Measurements from ENCODE around the gene ATP8A1.
A peak's percentile ranks its signal among the peaks of the same experiment; 100 is the strongest.

Gene ATP8A1

DNA sequence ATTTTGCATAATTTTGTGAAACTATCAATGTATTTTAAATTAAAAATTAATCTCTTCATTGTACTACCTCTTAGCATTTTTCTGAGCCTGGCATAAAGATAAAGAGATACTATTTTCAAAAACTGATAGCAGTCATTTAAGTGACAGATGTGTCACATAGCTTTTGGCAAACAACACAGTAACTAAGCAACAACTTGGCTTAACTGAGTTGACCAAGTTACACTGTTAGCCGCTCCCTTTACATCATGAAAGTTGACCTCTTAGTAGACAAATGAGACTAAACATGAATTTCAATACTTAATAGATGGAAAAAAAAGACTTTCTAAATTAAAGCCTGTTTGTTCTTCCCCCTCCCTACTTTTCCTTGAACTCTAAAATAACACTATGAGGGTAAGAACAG is 62.0 kb downstream of the ATP8A1 start:
- Histone ChIP-seq H3K27me3 (no peaks in the 10 kb centered on the region), H3K9ac (no peak overlapping the region), H3K4me2 (no peak overlapping the region), H3K9me3 (replicated peaks in 1 of 11) (no peaks in the 10 kb centered on the region), H3K4me3 (no peak overlapping the region), H3K36me3 (peaks cover 0 to 18% (median 0%) of the 10 kb centered on the region in 11 experiments; a peak in 4 of 22 replicates), H3K27ac (no peak overlapping the region), H4K20me1 (no peaks in the 10 kb centered on the region), H3K4me1 (no peaks in the 10 kb centered on the region)
- TF ChIP-seq Cebpa-rat (IDR thresholded peaks at IDR 0.05) = no peak

DNA sequence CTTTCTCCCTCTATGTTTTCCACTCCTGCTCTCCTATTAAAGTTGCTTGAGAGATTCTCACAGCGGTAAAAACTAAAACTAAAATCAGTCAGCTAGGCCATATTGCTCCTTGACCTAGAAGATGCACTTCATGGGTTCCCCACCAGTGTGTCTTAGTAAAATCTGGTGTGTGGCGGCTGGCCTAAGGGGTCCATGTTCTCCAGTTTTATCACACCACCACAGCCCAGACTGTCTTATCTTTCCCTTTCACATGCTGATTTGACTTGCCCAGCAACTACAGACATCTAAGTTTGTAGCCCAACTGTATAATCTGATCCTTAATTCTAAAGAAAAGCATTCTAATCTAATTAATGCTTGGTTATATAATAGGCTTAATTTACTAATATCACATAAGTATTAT is 68.0 kb downstream of the ATP8A1 start:
- Histone ChIP-seq H3K36me3 (peaks cover 0 to 40% (median 28%) of the 10 kb centered on the region in 11 experiments; a peak in 15 of 22 replicates), H3K9me3 (replicated peaks in 1 of 11) (no peaks in the 10 kb centered on the region), H3K4me3 (no peak overlapping the region), H3K27ac (no peak overlapping the region), H3K9ac (no peak overlapping the region), H3K4me2 (no peak overlapping the region), H3K4me1 (no peaks in the 10 kb centered on the region), H4K20me1 (no peaks in the 10 kb centered on the region), H3K27me3 (no peaks in the 10 kb centered on the region)
- no peak for TF ChIP-seq Cebpa-rat (IDR thresholded peaks at IDR 0.05)

DNA sequence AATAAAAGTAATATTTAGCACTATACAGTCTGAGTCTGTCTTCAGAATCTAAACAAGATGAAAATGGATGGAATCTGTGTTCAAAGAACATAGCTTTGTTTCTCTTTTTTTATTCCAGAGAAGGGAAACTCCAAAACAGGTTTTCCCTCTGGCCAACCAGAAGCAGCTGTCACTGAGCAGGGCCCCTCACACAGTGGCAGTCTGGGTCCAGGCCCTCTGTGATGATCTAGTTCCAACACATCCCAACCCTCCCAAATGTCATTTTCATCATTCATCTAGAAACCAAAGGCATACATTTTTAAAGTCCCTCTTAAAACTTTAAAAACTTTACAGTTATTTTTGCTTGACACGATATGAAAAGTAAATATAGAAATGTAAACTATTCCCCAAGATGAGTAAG is 70.1 kb downstream of the ATP8A1 start:
- Histone ChIP-seq H3K9me3 (replicated peaks in 1 of 11) (no peaks in the 10 kb centered on the region), H3K9ac (no peak overlapping the region), H4K20me1 (no peaks in the 10 kb centered on the region), H3K4me1 (no peaks in the 10 kb centered on the region), H3K27me3 (no peaks in the 10 kb centered on the region), H3K27ac (no peak overlapping the region), H3K36me3 (peaks cover 0 to 57% (median 40%) of the 10 kb centered on the region in 11 experiments; a peak in 16 of 22 replicates), H3K4me3 (no peak overlapping the region), H3K4me2 (no peak overlapping the region)
- TF ChIP-seq Cebpa-rat (IDR thresholded peaks at IDR 0.05) = no peak

- Histone ChIP-seq H3K4me1 (no peaks in the 10 kb centered on the region), H3K4me3 (no peak overlapping the region), H4K20me1 (no peaks in the 10 kb centered on the region), H3K4me2 (no peak overlapping the region), H3K27ac (no peak overlapping the region), H3K9ac (no peak overlapping the region), H3K27me3 (no peaks in the 10 kb centered on the region), H3K36me3 (peaks cover 0 to 75% (median 38%) of the 10 kb centered on the region in 11 experiments; a peak in 19 of 22 replicates), H3K9me3 (replicated peaks in 1 of 11) (no peaks in the 10 kb centered on the region)
- TF ChIP-seq Cebpa-rat (IDR thresholded peaks at IDR 0.05) = no peak
Measured at GRCh38 chr4:42579903-42580302, 77.0 kb downstream of the ATP8A1 start.

GRCh38 chr4:42578187-42578586 is 78.7 kb downstream of the ATP8A1 start:
- no peaks in the 10 kb centered on the region for H3K27me3 ChIP-seq
- H3K9ac ChIP-seq = no peak overlapping the region
- H3K4me2 ChIP-seq = no peak overlapping the region
- no peak overlapping the region for H3K27ac ChIP-seq
- no peaks in the 10 kb centered on the region for H3K4me1 ChIP-seq
- H3K9me3 ChIP-seq (replicated peaks in 1 of 11) = no peaks in the 10 kb centered on the region
- no peak overlapping the region for H3K4me3 ChIP-seq
- peaks cover 0 to 73% (median 25%) of the 10 kb centered on the region in 11 experiments; a peak in 19 of 22 replicates for H3K36me3 ChIP-seq
- no peak for TF ChIP-seq Cebpa-rat (IDR thresholded peaks at IDR 0.05)
- no peaks in the 10 kb centered on the region for H4K20me1 ChIP-seq

- Histone ChIP-seq H3K4me1 (no peaks in the 10 kb centered on the region), H3K4me3 (no peak overlapping the region), H3K36me3 (peaks cover 0 to 54% (median 5%) of the 10 kb centered on the region in 11 experiments; a peak in 12 of 22 replicates), H3K9ac (no peak overlapping the region), H4K20me1 (no peaks in the 10 kb centered on the region), H3K27me3 (no peaks in the 10 kb centered on the region), H3K27ac (no peak overlapping the region), H3K9me3 (replicated peaks in 1 of 11) (no peaks in the 10 kb centered on the region), H3K4me2 (no peak overlapping the region)
- 0 out of 22 replicates have a peak, but pooled peaks of 1 of the 11 experiments have one; percentile 24 for TF ChIP-seq Cebpa-rat (IDR thresholded peaks at IDR 0.05)
Measured at GRCh38 chr4:42574870-42575430, 82.0 kb downstream of the ATP8A1 start.

DNA sequence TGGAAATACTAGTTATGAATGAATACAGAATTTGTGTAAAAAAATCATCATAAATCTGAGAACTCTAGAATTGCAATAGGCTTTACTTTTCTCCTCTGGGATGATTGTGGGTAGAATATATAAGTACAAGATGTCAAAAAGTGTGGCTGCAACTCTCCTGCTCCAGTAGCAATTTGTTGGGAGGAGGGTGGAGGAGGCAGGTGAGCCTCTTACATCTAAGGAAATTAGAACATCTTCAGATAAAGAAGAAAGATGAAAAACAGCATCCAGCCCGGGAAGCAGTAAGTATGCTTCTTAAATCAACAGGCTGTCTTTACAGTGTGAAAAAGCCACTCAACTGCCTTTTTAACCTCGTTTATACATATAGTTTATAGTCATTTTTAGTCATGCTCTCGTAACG is 83.7 kb downstream of the ATP8A1 start:
- Histone ChIP-seq H3K9me3 (replicated peaks in 1 of 11) (no peaks in the 10 kb centered on the region), H3K4me3 (no peak overlapping the region), H4K20me1 (no peaks in the 10 kb centered on the region), H3K36me3 (peaks cover 0 to 46% (median 4%) of the 10 kb centered on the region in 11 experiments; a peak in 7 of 22 replicates), H3K4me2 (no peak overlapping the region), H3K27ac (no peak overlapping the region), H3K9ac (no peak overlapping the region), H3K4me1 (no peaks in the 10 kb centered on the region), H3K27me3 (no peaks in the 10 kb centered on the region)
- TF ChIP-seq Cebpa-rat (IDR thresholded peaks at IDR 0.05) = no peak

- no peak for TF ChIP-seq Cebpa-rat (IDR thresholded peaks at IDR 0.05)
Measured at GRCh38 chr4:42570221-42570620, 86.7 kb downstream of the ATP8A1 start.

GRCh38 chr4:42568610-42569207 is 88.2 kb downstream of the ATP8A1 start:
- peaks cover 0 to 3% (median 0%) of the 10 kb centered on the region in 11 experiments; a peak in 2 of 22 replicates for H3K9me3 ChIP-seq (replicated peaks in 1 of 11)
- H3K4me2 ChIP-seq = no peak overlapping the region
- no peak for TF ChIP-seq Cebpa-rat (IDR thresholded peaks at IDR 0.05)
- H3K27me3 ChIP-seq = no peaks in the 10 kb centered on the region
- peaks cover 0 to 18% (median 2%) of the 10 kb centered on the region in 11 experiments; a peak in 9 of 22 replicates for H3K36me3 ChIP-seq
- H4K20me1 ChIP-seq = no peaks in the 10 kb centered on the region
- no peak overlapping the region for H3K27ac ChIP-seq
- no peaks in the 10 kb centered on the region for H3K4me1 ChIP-seq
- H3K9ac ChIP-seq = no peak overlapping the region
- no peak overlapping the region for H3K4me3 ChIP-seq

More at GRCh38 chr4:42570221-42570620, 86.7 kb downstream of the ATP8A1 start:
- no peaks in the 10 kb centered on the region for H3K4me1 ChIP-seq
- H3K4me2 ChIP-seq = no peak overlapping the region
- no peak overlapping the region for H3K27ac ChIP-seq
- H3K27me3 ChIP-seq = no peaks in the 10 kb centered on the region
- H3K4me3 ChIP-seq = no peak overlapping the region
- no peaks in the 10 kb centered on the region for H4K20me1 ChIP-seq
- H3K36me3 ChIP-seq = peaks cover 0 to 25% (median 0%) of the 10 kb centered on the region in 11 experiments; a peak in 6 of 22 replicates
- no peaks in the 10 kb centered on the region for H3K9me3 ChIP-seq (replicated peaks in 1 of 11)
- H3K9ac ChIP-seq = no peak overlapping the region

- Histone ChIP-seq H3K27me3 (no peaks in the 10 kb centered on the region), H3K4me3 (no peak overlapping the region), H3K27ac (no peak overlapping the region), H3K4me1 (no peaks in the 10 kb centered on the region), H3K4me2 (no peak overlapping the region), H3K9ac (no peak overlapping the region), H3K9me3 (replicated peaks in 1 of 11) (peaks cover 0 to 3% (median 0%) of the 10 kb centered on the region in 11 experiments; a peak in 2 of 22 replicates), H3K36me3 (peaks cover 0 to 29% (median 12%) of the 10 kb centered on the region in 11 experiments; a peak in 16 of 22 replicates), H4K20me1 (no peaks in the 10 kb centered on the region)
- TF ChIP-seq Cebpa-rat (IDR thresholded peaks at IDR 0.05) = no peak
Measured at GRCh38 chr4:42566835-42567234, 90.1 kb downstream of the ATP8A1 start.
